ENCODE measurements around the gene DIP2C.
"Not testable (repeated sequence)": the region's sequence is repeated elsewhere in the genome, so short reads cannot be mapped to it uniquely, and the experiment has no call there.

DIP2C gene

DNA sequence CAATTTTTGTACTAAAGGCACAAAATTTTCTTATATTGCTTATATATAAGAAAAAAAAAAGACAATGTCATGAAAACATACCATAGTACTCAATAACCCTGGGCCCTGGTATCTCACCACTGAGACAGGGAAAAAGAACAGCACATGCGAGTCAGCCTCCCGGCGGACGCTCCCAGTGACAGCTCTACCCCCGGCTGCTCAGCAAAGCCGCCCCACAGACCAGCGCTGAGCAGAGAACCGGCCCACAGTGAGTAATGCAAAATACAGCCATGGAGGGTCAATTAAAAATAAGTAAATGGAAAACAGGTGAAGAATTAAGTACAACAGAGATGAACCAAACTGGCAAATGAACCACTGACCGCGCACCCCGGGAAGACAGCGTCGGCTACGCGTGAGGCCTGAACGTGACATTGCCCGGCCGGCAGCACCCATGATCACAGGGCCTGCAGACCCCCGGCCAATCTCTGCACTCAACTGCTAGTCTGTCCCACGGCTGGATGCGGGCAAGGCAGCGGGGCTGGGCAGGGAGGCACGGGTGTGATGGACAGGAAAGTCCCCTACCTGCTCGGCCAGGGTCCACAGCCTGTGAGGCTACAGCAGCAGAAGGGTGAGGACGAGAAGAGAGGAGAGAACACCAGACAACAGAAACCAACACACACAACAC is 378.4 kb downstream of the DIP2C start:
- DNase-seq: no peak

- no peak for DNase-seq
These were observed 379.1 kb downstream of the DIP2C start for GRCh38 chr10:310371-310770.

DNA sequence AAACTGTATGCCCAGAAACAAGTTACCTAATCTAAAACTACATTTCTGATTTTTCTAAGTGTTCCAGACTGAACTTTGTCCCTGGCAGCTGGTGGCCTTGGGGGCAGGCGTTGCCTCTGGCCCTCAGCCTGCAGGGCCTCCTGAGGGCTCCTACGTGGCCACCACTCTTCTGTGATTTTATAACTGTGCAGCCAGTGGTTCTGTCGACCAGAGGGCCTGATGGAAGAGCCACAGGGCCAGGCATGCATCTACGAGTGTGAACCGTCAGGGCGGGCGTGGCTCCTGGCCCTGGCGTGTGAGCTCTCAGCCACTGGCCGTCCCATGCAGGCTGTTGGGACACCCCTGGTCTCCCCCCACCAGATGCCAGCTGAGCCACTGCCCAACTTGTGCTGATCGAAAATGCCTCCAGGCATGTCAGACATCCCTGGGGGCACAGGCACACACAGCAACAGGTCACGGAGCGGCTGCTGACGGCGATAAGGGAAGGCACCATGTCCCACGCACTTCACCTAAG is 380.8 kb downstream of the DIP2C start:
- DNase-seq: no peak

DNA sequence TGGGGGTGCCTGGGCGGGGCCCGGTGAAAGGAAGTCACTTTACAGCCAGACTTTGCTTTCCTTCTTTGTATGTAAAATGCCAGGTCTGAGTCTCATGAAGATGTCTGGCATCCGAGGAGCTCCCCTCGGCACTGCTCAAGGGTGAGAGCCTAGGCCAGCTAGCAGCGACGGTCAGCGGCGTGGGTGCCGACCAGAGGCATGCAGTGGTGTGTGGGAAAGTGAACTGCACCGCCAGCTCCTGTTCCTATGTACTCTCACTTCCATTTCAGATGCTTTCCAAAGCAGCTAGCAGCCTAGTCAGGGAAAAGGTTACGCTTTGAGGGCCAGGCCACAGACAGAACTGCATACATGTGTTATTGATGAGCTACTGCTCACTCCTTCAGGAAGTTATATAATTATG is 381.4 kb downstream of the DIP2C start:
- DNase-seq: no peak

GRCh38 chr10:307659-308058 is 381.8 kb downstream of the DIP2C start:
- DNase-seq: no peak

GRCh38 chr10:306675-307185 is 382.7 kb downstream of the DIP2C start:
- no peak for DNase-seq

DNA sequence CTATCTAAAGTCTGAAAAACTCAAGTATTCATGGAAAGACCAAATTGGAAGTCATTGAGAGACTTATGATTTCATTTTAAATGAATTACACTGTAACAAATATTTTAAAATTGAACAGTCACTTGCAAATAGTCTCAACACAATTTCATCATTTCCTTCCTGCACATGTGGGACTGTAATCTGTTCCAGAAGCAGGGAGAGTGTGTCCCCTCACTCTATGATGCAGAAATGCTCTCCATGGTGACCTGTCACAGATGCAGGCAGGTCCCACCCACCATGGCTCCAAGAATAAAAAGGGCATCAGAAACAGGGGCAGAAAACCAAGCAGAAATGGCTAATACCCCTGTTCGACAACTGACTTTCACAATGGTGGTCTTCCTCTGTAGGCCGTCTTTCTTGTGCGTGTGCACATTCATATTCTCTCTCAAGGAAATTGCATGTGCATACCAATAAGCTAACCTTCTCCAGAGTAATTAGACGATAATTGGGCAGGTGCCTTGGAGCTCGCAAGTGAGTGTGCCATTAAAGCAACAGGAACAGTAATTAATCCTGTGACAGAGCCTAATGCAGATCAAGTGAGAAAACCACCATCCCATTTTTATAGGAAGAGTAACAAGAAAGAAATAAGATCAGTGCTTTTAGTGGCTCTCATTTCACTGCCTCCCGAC is 383.3 kb downstream of the DIP2C start:
- DNase-seq: peak in 1 of 5 donors; percentile 12

DNA sequence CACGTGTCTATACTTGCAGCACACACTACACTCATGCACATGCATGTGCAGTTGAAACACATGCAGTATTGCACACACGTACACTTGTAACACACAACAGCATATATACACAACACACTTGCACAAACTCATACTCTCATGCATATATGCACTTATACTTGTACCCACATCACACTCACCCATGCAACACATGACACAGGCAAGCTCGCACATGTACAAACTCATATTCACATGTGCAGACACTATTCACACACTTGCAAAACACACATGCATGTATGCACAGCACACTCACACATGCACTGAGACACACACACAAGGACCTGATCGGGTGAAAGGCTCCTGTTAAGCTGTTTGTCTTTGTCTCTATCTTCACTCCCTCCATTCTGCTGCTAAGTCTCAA is 384.4 kb downstream of the DIP2C start:
- DNase-seq: no peak

DNA sequence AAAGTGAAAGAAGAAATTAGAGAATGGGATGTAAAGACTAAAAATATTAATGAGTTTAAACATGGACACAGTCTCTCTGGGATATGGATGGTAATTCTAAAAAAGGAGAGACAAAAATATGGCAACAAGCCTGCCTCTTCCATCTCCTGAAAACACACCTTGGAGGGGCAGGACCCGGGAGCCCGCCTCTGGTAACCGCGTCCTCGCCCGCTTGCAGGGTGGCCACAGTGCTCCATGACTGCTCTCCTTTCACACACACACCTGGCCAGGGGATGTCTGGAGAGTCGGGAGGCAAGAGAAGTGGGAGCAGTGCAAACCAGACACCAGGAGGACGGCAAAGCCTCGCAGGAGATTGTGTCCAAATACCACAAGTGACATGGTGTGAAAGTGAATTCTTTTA is 387.9 kb downstream of the DIP2C start:
- DNase-seq: no peak

DNA sequence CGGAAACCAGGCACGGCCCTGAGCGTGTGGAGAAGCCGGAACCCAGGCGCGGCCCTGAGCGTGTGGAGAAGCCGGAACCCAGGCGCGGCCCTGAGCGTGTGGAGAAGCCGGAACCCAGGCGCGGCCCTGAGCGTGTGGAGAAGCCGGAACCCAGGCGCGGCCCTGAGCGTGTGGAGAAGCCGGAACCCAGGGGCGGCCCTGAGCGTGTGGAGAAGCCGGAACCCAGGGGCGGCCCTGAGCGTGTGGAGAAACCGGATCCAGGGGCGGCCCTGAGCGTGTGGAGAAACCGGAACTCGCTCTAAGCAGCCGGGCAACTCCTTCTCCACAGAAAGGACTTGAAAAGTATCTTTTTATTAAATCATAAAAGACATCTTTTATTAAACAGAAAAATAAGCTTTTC is 388.9 kb downstream of the DIP2C start:
- not testable (repeated sequence) for DNase-seq

GRCh38 chr10:299969-300368 is 389.5 kb downstream of the DIP2C start:
- no peak for DNase-seq

DNA sequence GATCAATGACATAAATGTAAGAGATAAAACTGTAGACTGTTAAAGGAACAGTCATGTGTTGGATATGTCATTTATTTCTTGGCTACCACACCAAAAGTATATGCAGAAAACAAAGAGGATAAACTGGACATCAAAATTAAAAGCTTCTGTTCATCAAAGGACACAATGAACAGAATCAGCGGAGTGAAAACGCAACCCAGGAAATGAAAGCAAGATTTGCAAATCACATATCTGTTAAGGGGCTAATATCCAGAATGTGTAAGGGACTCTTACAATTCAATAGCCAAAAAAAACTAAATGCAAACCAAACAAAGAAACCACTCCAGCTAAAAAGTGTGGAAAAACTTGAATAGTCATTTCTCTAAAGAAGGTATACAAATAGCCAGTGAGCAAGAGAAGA is 390.0 kb downstream of the DIP2C start:
- no peak for DNase-seq

- DNase-seq: no peak
These were observed 391.4 kb downstream of the DIP2C start for GRCh38 chr10:298033-298432.

GRCh38 chr10:297567-297966 is 391.9 kb downstream of the DIP2C start:
- DNase-seq: no peak

GRCh38 chr10:293636-294035 is 395.8 kb downstream of the DIP2C start:
- no peak for DNase-seq

DNA sequence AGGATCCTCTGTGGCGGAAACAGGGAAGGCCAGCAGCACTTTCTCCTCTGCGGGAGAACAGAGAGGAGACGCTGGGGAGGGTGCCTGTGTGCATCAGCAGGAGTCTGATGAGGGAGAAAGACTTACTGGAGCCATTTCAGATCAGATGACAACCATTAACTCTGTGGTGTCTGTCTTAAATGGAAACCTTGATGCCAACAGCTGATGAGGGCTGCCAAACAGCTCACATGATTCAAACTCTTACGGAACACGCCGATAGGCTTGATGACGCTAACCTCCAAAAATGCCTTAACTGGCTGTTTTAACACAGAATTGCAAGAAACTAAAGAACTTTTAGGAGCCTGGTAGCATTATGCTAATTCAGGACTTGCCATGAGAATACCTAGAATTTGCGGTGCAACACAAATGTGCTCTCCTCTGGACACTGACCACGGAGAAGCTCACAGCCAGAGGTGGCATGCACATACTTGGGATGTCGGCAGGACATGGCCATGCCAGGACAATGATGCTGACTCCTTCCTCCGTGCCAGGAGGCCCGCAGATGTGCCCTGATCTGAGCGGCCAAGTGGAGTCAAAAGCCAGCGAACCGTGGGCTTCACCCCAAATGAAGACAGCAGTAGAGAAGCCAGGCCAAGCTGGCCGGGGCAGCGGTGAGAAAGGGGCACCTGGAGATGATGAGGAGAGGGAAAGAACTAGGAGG is 399.3 kb downstream of the DIP2C start:
- DNase-seq: no peak

GRCh38 chr10:289581-289980 is 399.9 kb downstream of the DIP2C start:
- DNase-seq: no peak

- DNase-seq: no peak
These were observed 400.9 kb downstream of the DIP2C start for GRCh38 chr10:288316-289200.

GRCh38 chr10:287814-288213 is 401.7 kb downstream of the DIP2C start:
- DNase-seq: no peak

DNA sequence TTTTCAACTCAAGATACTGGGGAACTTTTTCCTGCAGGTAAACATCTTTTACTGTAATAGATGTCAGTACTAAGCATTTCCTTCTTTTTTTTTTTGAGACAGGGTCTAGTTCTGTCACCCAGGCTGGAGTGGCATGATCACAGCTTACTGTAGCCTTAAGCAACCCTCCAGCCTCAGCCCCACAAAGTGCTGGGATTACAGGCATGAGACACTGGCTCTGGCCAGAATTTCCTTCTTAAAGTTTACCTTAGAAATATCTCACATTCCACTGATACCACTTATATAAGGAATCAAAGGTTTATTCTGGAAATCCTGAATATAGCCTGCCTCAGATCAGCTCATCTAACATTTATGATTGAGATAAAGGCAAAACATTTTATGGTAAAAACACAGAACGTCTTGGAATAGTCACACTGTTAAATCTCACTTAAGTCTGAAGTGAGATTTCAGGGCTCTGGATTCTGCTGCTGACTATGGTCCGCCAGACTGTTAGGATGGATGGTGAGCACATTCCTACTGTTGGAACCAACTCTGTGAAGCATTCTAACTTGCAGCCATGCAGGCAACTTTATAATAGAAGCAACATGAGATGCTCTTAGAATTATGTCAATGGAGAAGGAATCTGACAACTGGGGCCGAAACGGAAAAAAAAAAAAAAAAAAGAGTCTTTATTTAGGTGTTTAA is 402.3 kb downstream of the DIP2C start:
- no peak for DNase-seq

DNA sequence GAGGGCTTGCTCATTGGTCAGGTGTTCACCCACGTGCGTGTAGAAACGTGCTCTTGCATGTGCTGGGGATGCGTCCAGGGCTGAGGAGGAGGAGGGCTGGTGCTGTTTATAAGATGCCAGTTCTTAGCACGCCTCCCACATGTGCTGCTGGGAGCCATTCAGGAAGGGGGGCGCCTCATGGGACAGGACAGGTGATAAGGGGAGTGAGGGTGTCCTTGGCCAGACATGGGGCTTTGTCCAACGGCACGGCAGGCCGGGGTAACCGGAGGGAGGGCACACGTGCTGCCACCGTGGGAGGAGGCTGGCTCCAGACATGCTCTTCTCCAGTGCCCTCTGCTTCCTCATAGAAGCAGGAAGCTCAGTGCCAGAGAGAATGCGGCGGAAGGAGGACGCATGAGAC is 404.3 kb downstream of the DIP2C start:
- DNase-seq: no peak

DNA sequence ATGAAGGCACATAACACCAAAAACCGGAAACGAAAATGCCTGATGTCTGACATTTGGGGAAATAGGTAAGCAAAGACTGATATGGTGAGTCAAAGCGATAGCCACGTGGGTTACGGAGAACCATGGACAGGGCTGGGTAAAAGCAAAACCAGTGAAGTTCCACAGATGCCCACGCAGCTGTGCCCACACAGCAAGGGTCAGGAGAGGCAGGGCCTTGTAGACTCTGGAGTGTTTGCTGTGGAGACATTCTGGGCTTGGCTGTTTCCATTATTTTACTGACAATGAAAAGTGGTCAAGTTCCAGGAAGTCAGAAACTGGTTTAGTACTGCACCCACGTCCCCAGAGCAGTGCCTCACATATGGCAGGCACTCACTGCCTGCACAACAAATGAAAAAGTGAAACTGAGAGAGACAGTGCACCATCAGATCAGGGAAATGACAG is 405.5 kb downstream of the DIP2C start:
- DNase-seq: peak in 1 of 5 donors; percentile 83

All from T-helper 1 cell (primary cell).